GM23338 (cell line): Measurements from ENCODE around the gene CSF2RB. TPM values are rescaled to one million over a fixed set of nuclear protein-coding genes. Genes with fewer than 3 reads are reported as not detected.

Experiments
- ATAC-seq: fragments of 200-7000 bp; cut with Tn5 transposase; 3 replicates; pipeline ENCODE4 v1.9.1; 2020
- DNase-seq: peaks from one replicate; pipeline ENCODE4 v3.0.0-alpha.2; 2015; ENCODE audit warnings: low spot score
- H2AFZ ChIP-seq: fragments of 200-600 bp; sonication (generic); 2 replicates; pipeline ENCODE4 v1.8.0; 2016; ENCODE audit warnings: antibody characterized with exemption, mild to moderate bottlenecking, moderate library complexity
- H3F3A ChIP-seq: fragments of 200-600 bp; sonication (generic); replicated peaks from 2 replicates; pipeline ENCODE4 v1.8.0; 2017; ENCODE audit warnings: antibody characterized with exemption, mixed run types, low read depth
- H3K27ac ChIP-seq: fragments of 200-600 bp; sonication (generic); 2 replicates; pipeline ENCODE4 v1.6.1; 2016; ENCODE audit warnings: low read depth
- H3K27me3 ChIP-seq: fragments of 200-600 bp; sonication (generic); 2 replicates; pipeline ENCODE4 v1.8.0; 2016; ENCODE audit warnings: mild to moderate bottlenecking, mixed run types, moderate library complexity; ENCODE audit not compliant: insufficient read depth
- H3K36me3 ChIP-seq: fragments of 200-600 bp; sonication (generic); 2 replicates; pipeline ENCODE4 v1.8.0; 2016; ENCODE audit warnings: mild to moderate bottlenecking; ENCODE audit not compliant: insufficient read depth
- H3K4me1 ChIP-seq: fragments of 200-600 bp; sonication (generic); 2 replicates; pipeline ENCODE4 v1.8.0; 2016; ENCODE audit warnings: mild to moderate bottlenecking, moderate library complexity; ENCODE audit not compliant: insufficient read depth
- H3K4me2 ChIP-seq: fragments of 200-600 bp; sonication (generic); 2 replicates; pipeline ENCODE4 v1.7.1; 2017; ENCODE audit warnings: mixed run types
- H3K4me3 ChIP-seq: fragments of 200-600 bp; sonication (generic); 2 replicates; pipeline ENCODE4 v1.6.1; 2016; ENCODE audit warnings: mixed run types
- H3K79me2 ChIP-seq: fragments of 200-600 bp; sonication (generic); replicated peaks from 2 replicates; pipeline ENCODE4 v1.8.0; 2017; ENCODE audit warnings: mild to moderate bottlenecking; ENCODE audit not compliant: insufficient read depth
- H3K9me2 ChIP-seq: fragments of 200-600 bp; sonication (generic); 2 replicates; pipeline ENCODE4 v1.8.0; 2017; ENCODE audit not compliant: insufficient read depth
- H4K20me1 ChIP-seq: fragments of 200-600 bp; sonication (generic); replicated peaks from 2 replicates; pipeline ENCODE4 v1.8.0; 2017; ENCODE audit warnings: mild to moderate bottlenecking; ENCODE audit not compliant: insufficient read depth
- H3K27ac Mint-ChIP-seq: 2 replicates; pipeline ENCODE4 v1.8.0; 2020; ENCODE audit warnings: inconsistent platforms, mild to moderate bottlenecking, moderate library complexity, mixed read lengths
- H3K27me3 Mint-ChIP-seq: 3 replicates; pipeline ENCODE4 v1.8.0; 2022; ENCODE audit warnings: low read depth, mild to moderate bottlenecking, moderate library complexity, mixed read lengths, inconsistent platforms; ENCODE audit not compliant: insufficient read depth, poor library complexity
- H3K36me3 Mint-ChIP-seq: 3 replicates; pipeline ENCODE4 v1.8.0; 2021; ENCODE audit warnings: low read depth, mild to moderate bottlenecking, inconsistent platforms, moderate library complexity, mixed read lengths
- H3K4me1 Mint-ChIP-seq: 3 replicates; pipeline ENCODE4 v1.8.0; 2020; ENCODE audit warnings: mild to moderate bottlenecking, inconsistent platforms, mixed read lengths
- H3K4me3 Mint-ChIP-seq: 3 replicates; pipeline ENCODE4 v1.8.0; 2021; ENCODE audit warnings: moderate library complexity, mild to moderate bottlenecking, inconsistent platforms, mixed read lengths
- H3K9me3 Mint-ChIP-seq: 3 replicates; pipeline ENCODE4 v1.8.0; 2020; ENCODE audit warnings: moderate library complexity, mild to moderate bottlenecking, inconsistent platforms, mixed read lengths
- CREB1 ChIP-seq: fragments of 250-450 bp; sonication (Bioruptor Pico); IDR thresholded peaks from 2 replicates; pipeline ENCODE4 v1.5.0; 2020; ENCODE audit warnings: low read depth, mild to moderate bottlenecking, moderate library complexity
- CTCF ChIP-seq, 2 experiments: fragments of 200-600 bp in 1 of 2; sonication (generic) in 1 of 2; conservative IDR thresholded peaks; 2 replicates each; pipeline versions ENCODE4 v1.5.1 to v1.6.1; 2016 to 2017; ENCODE audit warnings: antibody characterized with exemption in 2 of 2, low read depth in 2 of 2, mild to moderate bottlenecking in 2 of 2, moderate library complexity in 1 of 2
- EZH2 ChIP-seq: fragments of 200-600 bp; sonication (generic); IDR thresholded peaks from one replicate; pipeline ENCODE4 v1.8.0; 2017; ENCODE audit warnings: antibody characterized with exemption, mild to moderate bottlenecking, low read depth; ENCODE audit not compliant: unreplicated experiment
- JUNB ChIP-seq: IDR thresholded peaks from one replicate; pipeline ENCODE4 v1.6.1; 2016; ENCODE audit warnings: antibody characterized with exemption; ENCODE audit not compliant: unreplicated experiment
- NANOG ChIP-seq: IDR thresholded peaks from 2 replicates; pipeline ENCODE4 v1.6.1; 2016; ENCODE audit warnings: antibody characterized with exemption, borderline replicate concordance
- POLR2AphosphoS5 ChIP-seq: IDR thresholded peaks from 2 replicates; pipeline ENCODE4 v1.6.1; 2016; ENCODE audit warnings: antibody characterized with exemption, low read depth
- STAT1 ChIP-seq: IDR thresholded peaks from one replicate; pipeline ENCODE4 v1.6.1; 2016; ENCODE audit warnings: antibody characterized with exemption; ENCODE audit not compliant: unreplicated experiment
- ZNF331 ChIP-seq: fragments of 250-450 bp; sonication (Bioruptor Pico); IDR thresholded peaks from 2 replicates; pipeline ENCODE4 v1.5.0; 2020; ENCODE audit warnings: low read depth, mild to moderate bottlenecking, moderate library complexity
- ZNF462 ChIP-seq: fragments of 250-450 bp; sonication (Bioruptor Pico); IDR thresholded peaks from 2 replicates; pipeline ENCODE4 v1.5.0; 2020; ENCODE audit warnings: mild to moderate bottlenecking, moderate library complexity
- polyA plus RNA-seq: library from polyadenylated mRNA; unstranded; fragments of >200 nt; fragmentation: Nextera tagmentation; extraction: Ambion mirVana; gene quantifications from 2 replicates; pipeline ENCODE4 v1.2.1, GENCODE V29; 2016
- total RNA-seq: library from RNA; depleted of rRNA; stranded (reverse); fragments of >200 nt; shearing (Covaris generic); gene quantifications from 2 replicates; pipeline ENCODE4 v1.2.3, GENCODE V29; 2014

CSF2RB gene
- total and polyA plus RNA-seq, 2 experiments from 2014 or later: not detected

GRCh38 chr22:36923131-36923788 is 9.8 kb downstream of the CSF2RB start:
- H3K36me3 Mint-ChIP-seq: no peaks in the 10 kb centered on the region; the same call in 2 of the 3 replicates
- H3K27me3 ChIP-seq: no peaks in the 10 kb centered on the region
- no peaks in the 10 kb centered on the region for H3F3A ChIP-seq
- H3K4me1 Mint-ChIP-seq: peaks cover 2% of the 10 kb centered on the region; the same call in 2 of the 3 replicates
- no peak overlapping the region for H3K27ac Mint-ChIP-seq
- H2AFZ ChIP-seq: no peak overlapping the region
- DNase-seq (no peak), ATAC-seq (no peak)
- H4K20me1 ChIP-seq: no peaks in the 10 kb centered on the region
- no peaks in the 10 kb centered on the region for H3K36me3 ChIP-seq
- no peak overlapping the region for H3K4me3 ChIP-seq
- peaks cover 23% of the 10 kb centered on the region for H3K27me3 Mint-ChIP-seq
- no peaks in the 10 kb centered on the region for H3K4me1 ChIP-seq
- H3K4me3 Mint-ChIP-seq: no peak overlapping the region
- H3K27ac ChIP-seq: no peak overlapping the region
- no peaks in the 10 kb centered on the region for H3K9me2 ChIP-seq
- TF ChIP-seq EZH2 (no peak), ZNF462 (CRISPR knock-in tag) (no peak), CREB1 (CRISPR knock-in tag) (no peak), ZNF331 (no peak), POLR2AphosphoS5 (no peak), STAT1 (no peak), NANOG (no peak), CTCF (conservative IDR thresholded peaks at IDR 0.05; ENCODE audit: low read depth in 2 of 2) (no peak), JUNB (no peak)
- H3K9me3 Mint-ChIP-seq: no peaks in the 10 kb centered on the region; the same call in 2 of the 3 replicates
- no peaks in the 10 kb centered on the region for H3K79me2 ChIP-seq
- no peak overlapping the region for H3K4me2 ChIP-seq
